ENCODE measurements around the gene UBAC2. TPM values are rescaled to one million over a fixed set of nuclear protein-coding genes. Genes with fewer than 3 reads are reported as not detected.

UBAC2 gene
- total and polyA plus RNA-seq, 2 donors (not counting 3 experiments of a cell fraction or from before 2014, with no cell fraction given) = 45.7 to 54.4 TPM

DNA sequence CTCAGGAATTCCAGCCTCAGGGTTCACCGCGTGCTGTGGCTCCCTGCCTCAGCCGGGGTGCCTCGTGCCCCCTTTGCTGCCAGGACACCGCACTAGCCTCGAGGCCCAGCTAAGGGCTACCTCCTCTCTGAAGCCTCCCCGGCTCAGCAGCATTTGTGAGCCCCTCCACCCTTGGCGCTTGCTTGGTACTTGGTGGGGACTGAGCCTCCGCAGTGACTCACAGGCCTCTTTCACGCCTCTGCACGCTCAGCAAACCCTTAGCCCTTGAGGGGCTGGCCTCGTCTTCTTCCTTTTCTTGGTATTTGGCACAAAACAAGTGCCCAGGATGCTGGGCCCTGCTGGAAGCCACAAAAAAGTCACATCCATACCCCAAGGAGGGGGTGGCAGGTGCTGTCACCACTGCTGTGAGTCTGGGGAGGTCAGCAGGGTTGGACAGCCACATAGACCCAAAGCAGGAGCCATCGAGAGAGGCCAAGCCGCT is 215.2 kb downstream of the UBAC2 start:
- H3K27ac ChIP-seq (ENCODE audit: insufficient read depth, low read depth, low read length) = no peak overlapping the region
- H2AFZ ChIP-seq (ENCODE audit: low read depth, low read length) = no peak overlapping the region
- H3K36me3 ChIP-seq (ENCODE audit: control insufficient read depth in 2 of 2, extremely low read depth in 1 of 2, insufficient read depth in 2 of 2, low read length in 2 of 2) = no peaks in the 10 kb centered on the region
- intact Hi-C loops (cut with micrococcal nuclease) = no loop called here
- no peaks in the 10 kb centered on the region for H3K79me2 ChIP-seq (ENCODE audit: control insufficient read depth, insufficient read depth, low read length)
- DNase-seq (ENCODE audit: low read depth, low spot score) = no peak
- H3K9me1 ChIP-seq (replicated peaks; ENCODE audit: control insufficient read depth, extremely low read depth, insufficient read depth, low read length) = no peaks in the 10 kb centered on the region
- H3K9me3 ChIP-seq (replicated peaks; ENCODE audit: control insufficient read depth, insufficient read depth, low read length) = no peaks in the 10 kb centered on the region
- TF ChIP-seq POLR2AphosphoS5 (IDR thresholded peaks at IDR 0.05; ENCODE audit: insufficient read depth, low read depth, low read length) = no peak
- TF ChIP-seq, protein P1, sequence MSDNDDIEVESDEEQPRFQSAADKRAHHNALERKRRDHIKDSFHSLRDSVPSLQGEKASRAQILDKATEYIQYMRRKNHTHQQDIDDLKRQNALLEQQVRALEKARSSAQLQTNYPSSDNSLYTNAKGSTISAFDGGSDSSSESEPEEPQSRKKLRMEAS (IDR thresholded peaks at IDR 0.05; ENCODE audit: insufficient read depth, insufficient read length) = no peak
- TF ChIP-seq POLR2A (IDR thresholded peaks at IDR 0.05; ENCODE audit: low read depth, low read length) = no peak
- TF ChIP-seq FOS (IDR thresholded peaks at IDR 0.05; ENCODE audit: borderline replicate concordance, insufficient read depth, low read length) = no peak
- TF ChIP-seq MYC (IDR thresholded peaks at IDR 0.05; ENCODE audit: low read depth, low read length) = no peak
- no peak for TF ChIP-seq EZH2 (IDR thresholded peaks at IDR 0.05; ENCODE audit: borderline replicate concordance, low read depth, low read length, severe bottlenecking)
- no peak for TF ChIP-seq JUN (IDR thresholded peaks at IDR 0.05; ENCODE audit: borderline replicate concordance, insufficient read depth, insufficient read length, low read depth)
- no peak overlapping the region for H3K9ac ChIP-seq (replicated peaks; ENCODE audit: extremely low read depth, insufficient read depth, low read length)
- FAIRE-seq = no peak
- no peaks in the 10 kb centered on the region for H3K4me1 ChIP-seq (ENCODE audit: control insufficient read depth, extremely low read depth, insufficient read depth, low read length)
- peaks cover 3 to 17% of the 10 kb centered on the region in 2 experiments for H3K27me3 ChIP-seq (ENCODE audit: control insufficient read depth in 2 of 2, insufficient read depth in 2 of 2, low read length in 2 of 2)
- BruUV-seq (replicated peaks) = no TSS peak
- no peak overlapping the region for H3K4me2 ChIP-seq (ENCODE audit: insufficient read depth, low read length)
- CTCF ChIA-PET = no interaction called here
- dilution Hi-C loops (cut with MboI; ENCODE audit: extremely low pct_ligation_motif_present, low sequenced_read_pairs) = no loop called here
- H4K20me1 ChIP-seq (replicated peaks; ENCODE audit: control insufficient read depth, extremely low read depth, insufficient read depth, low read length) = no peaks in the 10 kb centered on the region
- no peak overlapping the region for H3K4me3 ChIP-seq (replicated peaks in 1 of 3; ENCODE audit: insufficient read depth in 1 of 3, low read depth in 1 of 3, low read length in 3 of 3)
- POLR2A ChIA-PET = no interaction called here

DNA sequence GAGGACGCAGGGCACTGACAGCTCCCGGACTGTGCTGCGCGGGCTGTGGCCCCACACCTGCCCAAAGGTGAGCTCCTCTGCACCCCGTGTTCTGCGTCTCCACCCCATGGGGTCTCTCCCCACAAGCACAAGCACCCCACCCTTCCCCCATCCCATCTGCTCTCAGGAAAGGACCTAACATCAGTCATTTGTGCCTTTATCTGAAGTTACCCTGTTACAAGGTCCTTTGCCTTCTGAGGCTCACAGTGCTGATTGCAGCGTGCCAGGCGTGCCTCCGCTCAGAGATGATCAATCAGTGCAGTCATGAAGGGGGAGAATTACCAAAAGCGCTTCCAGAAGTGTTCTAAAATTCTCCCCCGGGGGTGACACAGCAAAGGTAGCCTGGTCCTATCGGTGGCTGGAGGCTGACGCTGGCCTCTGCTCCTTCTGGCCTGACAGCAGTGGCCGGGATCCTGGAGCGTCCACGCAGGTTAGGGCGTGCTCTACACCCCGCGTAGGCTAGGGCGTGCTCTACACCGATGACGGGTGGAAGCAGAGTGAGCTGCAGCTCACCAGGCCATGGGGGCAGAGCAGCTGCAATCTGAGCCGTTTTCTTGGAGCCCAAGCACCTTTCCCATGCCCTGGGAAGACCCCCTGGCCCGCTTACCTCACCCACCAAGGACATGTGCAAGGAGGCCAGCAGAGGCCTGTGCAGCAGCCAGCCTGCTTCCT is 215.9 kb downstream of the UBAC2 start:
- ChIA-PET POLR2A (no interaction called here), CTCF (interaction anchor here (1.1 to 1.6 kb wide), 2 partner anchors 8 to 147 kb away, joined by 3 to 4 read pairs; no protein-coding TSS in a partner anchor)
- no peaks in the 10 kb centered on the region for H3K36me3 ChIP-seq (ENCODE audit: control insufficient read depth in 2 of 2, extremely low read depth in 1 of 2, insufficient read depth in 2 of 2, low read length in 2 of 2)
- no TSS peak for BruUV-seq (replicated peaks)
- FAIRE-seq (no peak), DNase-seq (ENCODE audit: low read depth, low spot score) (no peak)
- no peaks in the 10 kb centered on the region for H3K9me1 ChIP-seq (replicated peaks; ENCODE audit: control insufficient read depth, extremely low read depth, insufficient read depth, low read length)
- H3K4me3 ChIP-seq (replicated peaks in 1 of 3; ENCODE audit: insufficient read depth in 1 of 3, low read depth in 1 of 3, low read length in 3 of 3) = no peak overlapping the region
- H3K79me2 ChIP-seq (ENCODE audit: control insufficient read depth, insufficient read depth, low read length) = no peaks in the 10 kb centered on the region
- H3K4me1 ChIP-seq (ENCODE audit: control insufficient read depth, extremely low read depth, insufficient read depth, low read length) = no peaks in the 10 kb centered on the region
- H2AFZ ChIP-seq (ENCODE audit: low read depth, low read length) = no peak overlapping the region
- H3K27ac ChIP-seq (ENCODE audit: insufficient read depth, low read depth, low read length) = no peak overlapping the region
- no peaks in the 10 kb centered on the region for H3K9me3 ChIP-seq (replicated peaks; ENCODE audit: control insufficient read depth, insufficient read depth, low read length)
- H4K20me1 ChIP-seq (replicated peaks; ENCODE audit: control insufficient read depth, extremely low read depth, insufficient read depth, low read length) = no peaks in the 10 kb centered on the region
- no peak overlapping the region for H3K9ac ChIP-seq (replicated peaks; ENCODE audit: extremely low read depth, insufficient read depth, low read length)
- dilution Hi-C loops (cut with MboI; ENCODE audit: extremely low pct_ligation_motif_present, low sequenced_read_pairs) = no loop called here
- no peak overlapping the region for H3K4me2 ChIP-seq (ENCODE audit: insufficient read depth, low read length)
- H3K27me3 ChIP-seq (ENCODE audit: control insufficient read depth in 2 of 2, insufficient read depth in 2 of 2, low read length in 2 of 2) = peaks cover 3 to 17% of the 10 kb centered on the region in 2 experiments
- TF ChIP-seq, protein P2, sequence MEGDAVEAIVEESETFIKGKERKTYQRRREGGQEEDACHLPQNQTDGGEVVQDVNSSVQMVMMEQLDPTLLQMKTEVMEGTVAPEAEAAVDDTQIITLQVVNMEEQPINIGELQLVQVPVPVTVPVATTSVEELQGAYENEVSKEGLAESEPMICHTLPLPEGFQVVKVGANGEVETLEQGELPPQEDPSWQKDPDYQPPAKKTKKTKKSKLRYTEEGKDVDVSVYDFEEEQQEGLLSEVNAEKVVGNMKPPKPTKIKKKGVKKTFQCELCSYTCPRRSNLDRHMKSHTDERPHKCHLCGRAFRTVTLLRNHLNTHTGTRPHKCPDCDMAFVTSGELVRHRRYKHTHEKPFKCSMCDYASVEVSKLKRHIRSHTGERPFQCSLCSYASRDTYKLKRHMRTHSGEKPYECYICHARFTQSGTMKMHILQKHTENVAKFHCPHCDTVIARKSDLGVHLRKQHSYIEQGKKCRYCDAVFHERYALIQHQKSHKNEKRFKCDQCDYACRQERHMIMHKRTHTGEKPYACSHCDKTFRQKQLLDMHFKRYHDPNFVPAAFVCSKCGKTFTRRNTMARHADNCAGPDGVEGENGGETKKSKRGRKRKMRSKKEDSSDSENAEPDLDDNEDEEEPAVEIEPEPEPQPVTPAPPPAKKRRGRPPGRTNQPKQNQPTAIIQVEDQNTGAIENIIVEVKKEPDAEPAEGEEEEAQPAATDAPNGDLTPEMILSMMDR (IDR thresholded peaks at IDR 0.05; ENCODE audit: extremely low read depth in 1 of 2, insufficient read depth in 1 of 2, low read depth in 1 of 2, low read length in 2 of 2) = no peak
- TF ChIP-seq GATA2 (IDR thresholded peaks at IDR 0.05; ENCODE audit: insufficient read depth, insufficient read length, low read depth, low read length) (no peak), POLR2AphosphoS5 (IDR thresholded peaks at IDR 0.05; ENCODE audit: insufficient read depth, low read depth, low read length) (no peak), JUN (IDR thresholded peaks at IDR 0.05; ENCODE audit: borderline replicate concordance, insufficient read depth, insufficient read length, low read depth) (no peak), MYC (IDR thresholded peaks at IDR 0.05; ENCODE audit: low read depth, low read length) (no peak), FOS (IDR thresholded peaks at IDR 0.05; ENCODE audit: borderline replicate concordance, insufficient read depth, low read length) (no peak), EZH2 (IDR thresholded peaks at IDR 0.05; ENCODE audit: borderline replicate concordance, low read depth, low read length, severe bottlenecking) (no peak), POLR2A (IDR thresholded peaks at IDR 0.05; ENCODE audit: low read depth, low read length) (no peak)
- TF ChIP-seq, protein P1 (IDR thresholded peaks at IDR 0.05; ENCODE audit: insufficient read depth, insufficient read length) = no peak
- intact Hi-C loops (cut with micrococcal nuclease) = no loop called here
